Endothelial cell of umbilical vein (primary cell): ENCODE results near the gene IFITM2. TPM values are rescaled to one million over a fixed set of nuclear protein-coding genes. Genes with fewer than 3 reads are reported as not detected.

Experiments
- BruUV-seq: library from RNA; stranded (reverse); fragments of 400-500 nt; replicated peaks from 2 replicates; lab custom pipeline; 2021; lab: Mats Ljungman, UMichigan
- CTCF ChIA-PET: fragments of 300-600, 350-600 bp; sonication (Branson Sonifier 250); formaldehyde crosslinking; loops from one replicate; lab custom pipeline; 2021; ENCODE audit warnings: antibody characterized with exemption, inconsistent platforms; lab: Charles Lee
- POLR2A ChIA-PET: fragments of 300-600, 350-600 bp; sonication (Branson Sonifier 250); formaldehyde crosslinking; loops from one replicate; lab custom pipeline; 2021; ENCODE audit warnings: antibody characterized with exemption, inconsistent platforms; lab: Charles Lee
- DNase-seq: peaks from one replicate; pipeline ENCODE4 v3.0.0-alpha.2; 2011; ENCODE audit warnings: low read depth, low spot score
- FAIRE-seq: peaks from 2 replicates; lab custom pipeline; 2011; peaks lifted over from hg19 to GRCh38; lab: Jason Lieb, UNC
- H2AFZ ChIP-seq: 2 replicates; pipeline ENCODE4 v1.6.0; 2012; ENCODE audit warnings: low read depth, low read length, control low read depth, inconsistent platforms
- H3K27ac ChIP-seq: 2 replicates; pipeline ENCODE4 v1.5.1; 2011; ENCODE audit warnings: low read depth, mild to moderate bottlenecking, control low read depth, low read length, moderate library complexity; ENCODE audit not compliant: insufficient read depth
- H3K27me3 ChIP-seq, 2 experiments: 2 replicates each; pipeline versions ENCODE4 v1.6.0 to v1.6.1; 2011; ENCODE audit warnings: low read length in 2 of 2, mixed read lengths in 1 of 2; ENCODE audit not compliant: control insufficient read depth in 2 of 2, insufficient read depth in 2 of 2
- H3K36me3 ChIP-seq, 2 experiments: 2 replicates in 1 of 2; 3 replicates in 1 of 2; pipeline ENCODE4 v1.5.1; 2011; ENCODE audit warnings: low read length in 2 of 2, mild to moderate bottlenecking in 1 of 2, moderate library complexity in 1 of 2; ENCODE audit not compliant: control insufficient read depth in 2 of 2, insufficient read depth in 2 of 2; ENCODE audit errors: extremely low read depth in 1 of 2
- H3K4me1 ChIP-seq: 3 replicates; pipeline ENCODE4 v1.5.1; 2011; ENCODE audit warnings: mild to moderate bottlenecking, low read length; ENCODE audit not compliant: control insufficient read depth, insufficient read depth; ENCODE audit errors: extremely low read depth
- H3K4me2 ChIP-seq: 2 replicates; pipeline ENCODE4 v1.6.1; 2011; ENCODE audit warnings: low read length, control low read depth, mixed read lengths; ENCODE audit not compliant: insufficient read depth
- H3K4me3 ChIP-seq, 3 experiments: fragments of 200-600 bp in 1 of 3; sonication (generic), shearing (Covaris generic) in 1 of 3; replicated peaks in 1 of 3; 2 replicates each; pipeline ENCODE4 v1.5.1; 2011 to 2016; ENCODE audit warnings: control low read depth in 3 of 3, low read length in 3 of 3, mild to moderate bottlenecking in 2 of 3, inconsistent platforms in 1 of 3, low read depth in 1 of 3, moderate library complexity in 1 of 3; ENCODE audit not compliant: insufficient read depth in 1 of 3
- H3K79me2 ChIP-seq: 2 replicates; pipeline ENCODE4 v1.6.0; 2012; ENCODE audit warnings: low read length, inconsistent platforms; ENCODE audit not compliant: control insufficient read depth, insufficient read depth
- H3K9ac ChIP-seq: replicated peaks from 2 replicates; pipeline ENCODE3; 2011; ENCODE audit warnings: low read length, control low read depth; ENCODE audit not compliant: insufficient read depth; ENCODE audit errors: extremely low read depth
- H3K9me1 ChIP-seq: replicated peaks from 3 replicates; pipeline ENCODE4 v1.6.0; 2011; ENCODE audit warnings: mild to moderate bottlenecking, low read length; ENCODE audit not compliant: control insufficient read depth, insufficient read depth; ENCODE audit errors: extremely low read depth
- H3K9me3 ChIP-seq: replicated peaks from 2 replicates; pipeline ENCODE4 v1.5.1; 2012; ENCODE audit warnings: low read length, inconsistent platforms; ENCODE audit not compliant: control insufficient read depth, insufficient read depth
- H4K20me1 ChIP-seq: replicated peaks from 2 replicates; pipeline ENCODE3; 2011; ENCODE audit warnings: mild to moderate bottlenecking, low read length; ENCODE audit not compliant: control insufficient read depth, insufficient read depth; ENCODE audit errors: extremely low read depth
- EZH2 ChIP-seq: IDR thresholded peaks from 2 replicates; pipeline ENCODE4 v1.6.1; 2012; ENCODE audit warnings: borderline replicate concordance, low read depth, mild to moderate bottlenecking, moderate library complexity, low read length, inconsistent platforms; ENCODE audit not compliant: severe bottlenecking
- FOS ChIP-seq: IDR thresholded peaks from 2 replicates; pipeline ENCODE4 v1.6.1; 2011; ENCODE audit warnings: mild to moderate bottlenecking, low read length, moderate library complexity, borderline replicate concordance; ENCODE audit not compliant: insufficient read depth
- GATA2 ChIP-seq: IDR thresholded peaks from 2 replicates; pipeline ENCODE4 v1.7.0; 2011; ENCODE audit warnings: low read depth, mild to moderate bottlenecking, moderate library complexity, mixed read lengths, low read length; ENCODE audit not compliant: insufficient read length, insufficient read depth
- JUN ChIP-seq: IDR thresholded peaks from 2 replicates; pipeline ENCODE4 v1.6.1; 2011; ENCODE audit warnings: borderline replicate concordance, low read depth; ENCODE audit not compliant: insufficient read length, insufficient read depth
- MYC ChIP-seq: IDR thresholded peaks from one replicate; pipeline ENCODE4 v1.6.1; 2011; ENCODE audit warnings: mild to moderate bottlenecking, low read depth, low read length
- POLR2A ChIP-seq: IDR thresholded peaks from 2 replicates; pipeline ENCODE4 v1.6.1; 2012; ENCODE audit warnings: low read depth, mild to moderate bottlenecking, control low read depth, low read length
- POLR2AphosphoS5 ChIP-seq: IDR thresholded peaks from 2 replicates; pipeline ENCODE4 v1.6.1; 2012; ENCODE audit warnings: low read depth, mild to moderate bottlenecking, control low read depth, low read length, moderate library complexity; ENCODE audit not compliant: insufficient read depth
- dilution Hi-C: fragments of 300-500 bp; cut with MboI; formaldehyde crosslinking; loops from one replicate; pipeline ENCODE4 v1.15.0; 2019; ENCODE audit warnings: low sequenced_read_pairs; ENCODE audit not compliant: extremely low pct_ligation_motif_present
- intact Hi-C: fragments of 100-400 bp; cut with micrococcal nuclease; formaldehyde crosslinking; loops from one replicate; pipeline ENCODE4 v1.10.0; 2022
- polyA plus RNA-seq, 4 experiments: library from polyadenylated mRNA; depleted of rRNA in 3 of 4; stranded (reverse) in 3 of 4; unstranded in 1 of 4; fragments of >200 nt; gene quantifications; 2 replicates each; pipeline versions ENCODE4 v1.2.1 to v1.2.3, GENCODE V29; 2011 to 2012; ENCODE audit warnings: missing spikeins in 1 of 4
- total RNA-seq: library from RNA; stranded (reverse); gene quantifications from 2 replicates; pipeline ENCODE4 v1.2.3, GENCODE V29; 2021
- TF ChIP-seq, protein P1 (sequence below), 2 donors: IDR thresholded peaks; 1 replicate in 1 of 2; 2 replicates in 1 of 2; pipeline ENCODE4 v1.5.1; 2011; ENCODE audit warnings: low read length in 2 of 2, mild to moderate bottlenecking in 2 of 2, moderate library complexity in 2 of 2, control low read depth in 1 of 2, inconsistent platforms in 1 of 2, low read depth in 1 of 2; ENCODE audit not compliant: insufficient read depth in 1 of 2; ENCODE audit errors: extremely low read depth in 1 of 2
- TF ChIP-seq, protein P2 (sequence below): IDR thresholded peaks from 2 replicates; pipeline ENCODE4 v1.6.1; 2011; ENCODE audit not compliant: insufficient read depth, insufficient read length

IFITM2 gene
- total and polyA plus RNA-seq, 2 donors (not counting 3 experiments of a cell fraction or from before 2014, with no cell fraction given): 219 to 1,135 TPM

DNA sequence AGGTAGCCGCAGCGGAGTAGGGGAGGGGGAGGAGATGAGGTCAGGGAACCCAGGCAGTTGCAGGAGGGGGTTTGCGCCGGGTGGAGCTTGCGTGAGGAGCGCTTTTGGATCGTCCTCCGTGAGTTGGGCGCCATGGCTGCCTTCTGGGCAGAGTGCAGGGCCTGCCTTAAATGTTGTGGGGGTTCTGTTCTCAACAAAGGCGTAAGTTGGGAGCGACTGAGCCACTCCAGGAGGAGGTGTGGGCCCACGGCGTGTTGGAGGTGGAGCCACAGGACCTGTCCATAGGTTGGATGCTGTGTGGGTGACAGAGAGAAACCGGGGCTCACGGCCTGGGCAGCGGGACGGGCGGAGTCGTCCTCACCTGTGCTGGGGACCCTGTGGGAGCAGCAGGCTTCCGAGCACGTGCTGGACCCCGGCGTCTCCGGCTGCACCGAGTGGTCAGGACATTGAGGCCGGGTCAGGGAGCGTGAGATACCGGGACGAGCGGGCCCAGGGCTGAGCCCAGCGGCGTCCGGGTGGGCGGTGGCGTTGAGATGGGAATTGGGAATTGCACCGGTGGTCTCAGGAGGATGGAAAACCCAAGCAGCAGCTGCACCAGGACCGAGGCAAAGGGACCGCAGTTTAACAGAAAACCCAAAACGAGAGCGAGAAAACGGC, 19.7 kb upstream of the IFITM2 start:
- Histone ChIP-seq H4K20me1 (no peaks in the 10 kb centered on the region), H3K9me3 (no peaks in the 10 kb centered on the region), H3K79me2 (no peaks in the 10 kb centered on the region), H3K9ac (no peak overlapping the region), H3K36me3 (peaks cover 0 to 1% of the 10 kb centered on the region in 2 experiments), H3K4me1 (peaks cover 3% of the 10 kb centered on the region), H3K4me3 (peak overlapping the region; percentile 4 to 58 (median 7)), H3K27ac (no peak overlapping the region), H3K4me2 (peak overlapping the region; percentile 11), H2AFZ (peak overlapping the region; percentile 83), H3K27me3 (peaks cover 8 to 10% of the 10 kb centered on the region in 2 experiments), H3K9me1 (no peaks in the 10 kb centered on the region)
- intact Hi-C loops (no loop called here), dilution Hi-C loops (no loop called here)
- BruUV-seq: no TSS peak
- no peak for TF ChIP-seq MYC
- TF ChIP-seq EZH2: no peak
- TF ChIP-seq, protein P1, sequence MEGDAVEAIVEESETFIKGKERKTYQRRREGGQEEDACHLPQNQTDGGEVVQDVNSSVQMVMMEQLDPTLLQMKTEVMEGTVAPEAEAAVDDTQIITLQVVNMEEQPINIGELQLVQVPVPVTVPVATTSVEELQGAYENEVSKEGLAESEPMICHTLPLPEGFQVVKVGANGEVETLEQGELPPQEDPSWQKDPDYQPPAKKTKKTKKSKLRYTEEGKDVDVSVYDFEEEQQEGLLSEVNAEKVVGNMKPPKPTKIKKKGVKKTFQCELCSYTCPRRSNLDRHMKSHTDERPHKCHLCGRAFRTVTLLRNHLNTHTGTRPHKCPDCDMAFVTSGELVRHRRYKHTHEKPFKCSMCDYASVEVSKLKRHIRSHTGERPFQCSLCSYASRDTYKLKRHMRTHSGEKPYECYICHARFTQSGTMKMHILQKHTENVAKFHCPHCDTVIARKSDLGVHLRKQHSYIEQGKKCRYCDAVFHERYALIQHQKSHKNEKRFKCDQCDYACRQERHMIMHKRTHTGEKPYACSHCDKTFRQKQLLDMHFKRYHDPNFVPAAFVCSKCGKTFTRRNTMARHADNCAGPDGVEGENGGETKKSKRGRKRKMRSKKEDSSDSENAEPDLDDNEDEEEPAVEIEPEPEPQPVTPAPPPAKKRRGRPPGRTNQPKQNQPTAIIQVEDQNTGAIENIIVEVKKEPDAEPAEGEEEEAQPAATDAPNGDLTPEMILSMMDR (IDR thresholded peaks at IDR 0.05; ENCODE audit: extremely low read depth in 1 of 2, insufficient read depth in 1 of 2, low read depth in 1 of 2, low read length in 2 of 2): no peak
- TF ChIP-seq, protein P2, sequence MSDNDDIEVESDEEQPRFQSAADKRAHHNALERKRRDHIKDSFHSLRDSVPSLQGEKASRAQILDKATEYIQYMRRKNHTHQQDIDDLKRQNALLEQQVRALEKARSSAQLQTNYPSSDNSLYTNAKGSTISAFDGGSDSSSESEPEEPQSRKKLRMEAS: no peak
- no peak for TF ChIP-seq GATA2
- TF ChIP-seq POLR2A: no peak
- TF ChIP-seq FOS: no peak
- no peak for TF ChIP-seq JUN
- no peak for TF ChIP-seq POLR2AphosphoS5
- DNase-seq (no peak), FAIRE-seq (no peak)
- ChIA-PET CTCF (interaction anchor here (1.5 kb wide), 1 partner anchor 37 kb away, joined by 3 read pairs; no protein-coding TSS in a partner anchor), POLR2A (no interaction called here)
